ENCODE measurements around the gene DACT2.

The DACT2 gene

DNA sequence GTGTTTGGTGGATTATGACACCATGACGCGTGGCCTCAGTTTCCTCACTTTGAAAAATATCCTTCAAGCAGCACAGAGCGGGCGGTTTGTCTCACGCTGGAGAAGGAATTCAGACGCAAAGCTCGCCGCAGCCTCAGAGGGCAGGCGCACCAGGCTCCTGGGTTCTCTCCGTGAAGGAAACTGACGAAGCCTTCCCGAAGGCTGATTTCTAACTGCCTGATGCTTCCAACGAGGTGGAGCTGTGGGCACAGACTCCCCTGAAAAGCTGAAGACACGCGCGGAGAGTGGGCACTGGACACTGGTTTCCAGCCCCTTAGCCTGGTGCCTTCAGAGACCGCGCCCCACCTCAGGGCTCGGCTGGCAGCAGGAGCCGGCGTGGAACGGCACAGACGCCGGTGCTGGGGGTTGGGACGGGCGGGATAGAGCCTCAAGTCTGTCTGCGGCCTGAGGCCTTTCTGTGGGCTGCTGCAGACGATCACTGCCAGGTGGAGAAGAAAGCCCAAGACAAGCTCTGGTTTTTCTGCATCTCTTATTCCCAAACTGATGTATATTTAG lies 56.1 kb downstream of the DACT2 start:
- DNase-seq (ENCODE audit: low read depth), result no peak

DNA sequence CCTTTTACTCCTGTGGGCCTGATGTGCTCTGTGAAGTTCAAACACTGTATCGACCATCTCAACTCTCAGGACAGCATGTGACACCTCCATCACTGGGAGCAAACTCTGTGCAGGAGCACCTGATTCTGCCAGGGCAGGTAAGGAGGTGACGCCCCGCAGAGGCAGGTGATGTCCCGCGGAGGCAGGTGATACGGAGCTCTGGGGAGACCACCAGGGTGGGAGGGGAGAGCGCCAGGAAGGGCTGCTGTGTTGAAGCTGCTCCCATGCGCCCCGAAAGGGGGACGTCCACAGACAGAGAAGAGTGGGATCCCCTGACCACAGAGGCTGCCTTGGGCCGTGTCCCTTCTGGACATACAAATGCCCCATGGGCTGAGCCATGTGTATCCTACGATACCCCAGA lies 58.3 kb downstream of the DACT2 start:
- DNase-seq (ENCODE audit: low read depth), result no peak

DNA sequence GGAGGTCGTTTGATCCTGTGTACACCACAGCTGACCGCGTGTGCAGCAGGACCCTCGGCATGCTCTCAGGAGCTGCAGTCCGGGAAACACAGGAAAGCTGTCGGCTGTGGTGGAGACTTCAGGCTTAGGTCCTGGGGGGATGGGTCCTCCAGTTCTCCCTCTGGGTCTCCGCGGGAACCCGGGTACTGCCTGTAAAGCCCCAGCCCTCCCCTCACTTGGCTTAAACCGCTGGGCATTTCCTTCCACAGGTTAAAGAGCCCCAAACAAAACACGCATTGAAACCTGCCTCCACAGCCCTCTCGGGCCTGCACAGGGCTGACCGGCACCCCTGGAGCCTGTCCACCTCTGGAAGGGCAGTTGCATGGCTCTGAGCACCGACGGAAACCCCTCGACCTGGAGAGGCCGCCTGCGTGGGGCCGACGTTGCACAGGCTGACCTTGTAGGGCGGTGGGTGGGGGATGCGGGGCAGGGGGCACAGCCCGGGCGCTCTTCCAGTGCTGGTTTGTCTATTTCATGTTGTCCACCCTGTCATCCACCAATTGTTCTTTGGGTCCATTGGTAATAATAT lies 59.1 kb downstream of the DACT2 start:
- DNase-seq (ENCODE audit: low read depth), result no peak

DNA sequence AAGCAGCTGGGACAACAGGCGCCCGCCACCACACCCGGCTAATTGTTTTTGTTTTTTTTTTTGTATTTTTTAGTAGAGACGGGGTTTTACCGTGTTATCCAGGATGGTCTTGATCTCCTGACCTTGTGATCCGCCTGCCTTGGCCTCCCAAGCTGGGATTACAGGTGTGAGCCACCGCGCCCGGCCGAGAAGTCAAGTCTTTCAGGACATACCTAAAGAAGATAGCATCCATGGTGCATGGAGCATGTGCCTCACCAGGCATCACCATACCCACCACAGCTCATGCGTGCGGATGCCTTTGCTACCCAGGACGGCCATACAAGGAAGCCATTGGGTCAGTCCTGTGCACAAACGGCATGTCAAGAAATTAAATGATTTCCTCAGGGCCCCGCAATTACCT lies 60.8 kb downstream of the DACT2 start:
- no peak for DNase-seq (ENCODE audit: low read depth)

DNA sequence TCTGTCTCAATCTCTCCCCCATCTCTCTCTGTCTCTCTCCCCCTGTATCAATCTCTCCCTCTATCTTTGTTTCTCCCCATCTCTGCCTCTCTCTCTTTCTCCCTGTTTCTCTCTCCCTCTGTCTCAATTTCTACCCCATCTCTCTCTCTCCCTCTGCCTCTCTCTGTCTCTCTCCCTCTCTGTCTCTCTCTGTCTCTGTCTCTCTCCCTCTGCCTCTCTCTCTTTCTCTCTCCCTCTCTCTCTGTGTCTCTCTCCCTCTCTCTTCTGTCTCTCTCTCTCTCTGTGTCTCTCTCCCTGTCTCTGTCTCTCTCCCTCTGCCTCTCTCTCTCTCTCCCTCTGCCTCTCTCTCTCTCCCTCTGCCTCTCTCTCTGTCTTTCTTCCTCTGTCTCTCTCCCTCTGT lies 62.6 kb downstream of the DACT2 start:
- no peak for DNase-seq (ENCODE audit: low read depth)

Data from HS-5 (cell line).